ENCODE data around the gene TMEM8B.

- TF ChIP-seq CTCF (IDR thresholded peaks at IDR 0.05) = no peak
- TF ChIP-seq MXI1 (IDR thresholded peaks at IDR 0.05; ENCODE audit: low read depth, low read length) = no peak
- TF ChIP-seq YY1 (IDR thresholded peaks at IDR 0.05; ENCODE audit: low read depth) = no peak
These were observed 42.5 kb downstream of the TMEM8B start for GRCh38 chr9:35871545-35871944.

Measured in SK-N-SH (cell line).